ENCODE data around the gene PNPLA3.

GRCh38 chr22:43980996-43981395, 57.4 kb downstream of the PNPLA3 start:
- TF ChIP-seq CTCF (IDR thresholded peaks at IDR 0.05; ENCODE audit: low read depth, low read length): no peak
- TF ChIP-seq MAX (IDR thresholded peaks at IDR 0.05; ENCODE audit: low read depth, low read length): no peak
- TF ChIP-seq POLR2A (IDR thresholded peaks at IDR 0.05; ENCODE audit: extremely low read depth, insufficient read length): no peak
- no peak for TF ChIP-seq MYC (IDR thresholded peaks at IDR 0.05; ENCODE audit: low read depth, low read length)
